ENCODE measurements around the gene ATF7. TPM values are rescaled to one million over a fixed set of nuclear protein-coding genes. Genes with fewer than 3 reads are reported as not detected.
A peak's percentile ranks its signal among the peaks of the same experiment; 100 is the strongest.

Gene ATF7
- total and polyA plus RNA-seq, 2 experiments from 2014 or later = 12.8 to 21.5 TPM

- Histone ChIP-seq H3K4me1 (ENCODE audit: insufficient read depth) (peaks cover 30% of the 10 kb centered on the region), H3K4me3 (peak overlapping the region; percentile 38), H3K27me3 (replicated peaks; ENCODE audit: insufficient read depth) (no peaks in the 10 kb centered on the region), H3K27ac (no peak overlapping the region), H3F3A (ENCODE audit: insufficient read depth) (peaks cover 20% of the 10 kb centered on the region), H3K9me3 (ENCODE audit: low read depth) (no peaks in the 10 kb centered on the region), H4K20me1 (ENCODE audit: insufficient read depth) (no peaks in the 10 kb centered on the region), H3K9me2 (ENCODE audit: insufficient read depth) (no peaks in the 10 kb centered on the region), H3K4me2 (ENCODE audit: unreplicated experiment) (peak overlapping the region; percentile 39), H3K79me2 (ENCODE audit: insufficient read depth) (peaks cover 56% of the 10 kb centered on the region), H3K9ac (peak overlapping the region; percentile 11), H2AFZ (no peak overlapping the region), H3K36me3 (ENCODE audit: low read depth) (no peaks in the 10 kb centered on the region)
- in situ Hi-C loops (cut with MboI) = no loop called here
- DNase-seq = peak; percentile 75
- 29 to 34% methylated on average over 5 of the region's 5 CpGs for WGBS, 2 experiments (ENCODE audit: low coverage in 1 of 2, low lambda C conversion rate in 2 of 2, missing lambda C conversion rate in 2 of 2)
- no peak for TF ChIP-seq EZH2phosphoT487 (IDR thresholded peaks at IDR 0.05; ENCODE audit: insufficient read depth, low read depth)
- TF ChIP-seq EZH2 (IDR thresholded peaks at IDR 0.05; ENCODE audit: insufficient read depth, poor library complexity, severe bottlenecking) = no peak
Observed at GRCh38 chr12:53495903-53496751, 130.1 kb downstream of the ATF7 start.

- no peak for DNase-seq
- Histone ChIP-seq H3K9me2 (ENCODE audit: insufficient read depth) (no peaks in the 10 kb centered on the region), H3K9ac (peak overlapping the region; percentile 79), H3F3A (ENCODE audit: insufficient read depth) (peaks cover 12% of the 10 kb centered on the region; the same call in 1 of the 2 replicates), H3K79me2 (ENCODE audit: insufficient read depth) (peaks cover 67% of the 10 kb centered on the region), H4K20me1 (ENCODE audit: insufficient read depth) (no peaks in the 10 kb centered on the region), H3K4me3 (peak overlapping the region; percentile 72), H3K4me2 (ENCODE audit: unreplicated experiment) (peak overlapping the region; percentile 86), H3K4me1 (ENCODE audit: insufficient read depth) (peaks cover 23% of the 10 kb centered on the region), H3K9me3 (ENCODE audit: low read depth) (no peaks in the 10 kb centered on the region), H3K36me3 (ENCODE audit: low read depth) (no peaks in the 10 kb centered on the region), H3K27ac (peak overlapping the region; percentile 64; the same call in 1 of the 2 replicates), H3K27me3 (replicated peaks; ENCODE audit: insufficient read depth) (no peaks in the 10 kb centered on the region), H2AFZ (peak overlapping the region; percentile 83)
- in situ Hi-C loops (cut with MboI) = no loop called here
- 33 to 36% methylated on average over 11 of the region's 11 CpGs for WGBS, 2 experiments (ENCODE audit: low coverage in 1 of 2, low lambda C conversion rate in 2 of 2, missing lambda C conversion rate in 2 of 2)
- TF ChIP-seq EZH2phosphoT487 (IDR thresholded peaks at IDR 0.05; ENCODE audit: insufficient read depth, low read depth) (no peak), EZH2 (IDR thresholded peaks at IDR 0.05; ENCODE audit: insufficient read depth, poor library complexity, severe bottlenecking) (no peak)
Observed at GRCh38 chr12:53493610-53494391, 132.4 kb downstream of the ATF7 start.

- peak overlapping the region; percentile 83 for H2AFZ ChIP-seq
- no peaks in the 10 kb centered on the region for H3K27me3 ChIP-seq (replicated peaks; ENCODE audit: insufficient read depth)
- peaks cover 12% of the 10 kb centered on the region; the same call in 1 of the 2 replicates for H3F3A ChIP-seq (ENCODE audit: insufficient read depth)
- H3K36me3 ChIP-seq (ENCODE audit: low read depth) = no peaks in the 10 kb centered on the region
- 5% methylated on average over 30 to 37 of the region's 52 CpGs for WGBS, 2 experiments (ENCODE audit: low coverage in 1 of 2, low lambda C conversion rate in 2 of 2, missing lambda C conversion rate in 2 of 2)
- in situ Hi-C loops (cut with MboI) = no loop called here
- peak overlapping the region; percentile 64 for H3K27ac ChIP-seq
- peaks cover 66% of the 10 kb centered on the region for H3K79me2 ChIP-seq (ENCODE audit: insufficient read depth)
- no peaks in the 10 kb centered on the region for H3K9me3 ChIP-seq (ENCODE audit: low read depth)
- no peaks in the 10 kb centered on the region for H3K9me2 ChIP-seq (ENCODE audit: insufficient read depth)
- DNase-seq = peak; percentile 96
- H3K4me3 ChIP-seq = peak overlapping the region; percentile 72
- H3K9ac ChIP-seq = peak overlapping the region; percentile 79
- TF ChIP-seq EZH2 (IDR thresholded peaks at IDR 0.05; ENCODE audit: insufficient read depth, poor library complexity, severe bottlenecking) = no peak
- no peak for TF ChIP-seq EZH2phosphoT487 (IDR thresholded peaks at IDR 0.05; ENCODE audit: insufficient read depth, low read depth)
- H4K20me1 ChIP-seq (ENCODE audit: insufficient read depth) = no peaks in the 10 kb centered on the region
- peak overlapping the region; percentile 86 for H3K4me2 ChIP-seq (ENCODE audit: unreplicated experiment)
- H3K4me1 ChIP-seq (ENCODE audit: insufficient read depth) = peaks cover 23% of the 10 kb centered on the region
Observed at GRCh38 chr12:53492830-53493609, 133.2 kb downstream of the ATF7 start.

GRCh38 chr12:53492188-53492587 lies 134.0 kb downstream of the ATF7 start:
- H3K27ac ChIP-seq = peak overlapping the region; percentile 64
- H3K4me3 ChIP-seq = peak overlapping the region; percentile 72
- WGBS, 2 experiments (ENCODE audit: low coverage in 1 of 2, low lambda C conversion rate in 2 of 2, missing lambda C conversion rate in 2 of 2) = 62 to 70% methylated on average over 20 of the region's 20 CpGs
- TF ChIP-seq EZH2 (IDR thresholded peaks at IDR 0.05; ENCODE audit: insufficient read depth, poor library complexity, severe bottlenecking) (no peak), EZH2phosphoT487 (IDR thresholded peaks at IDR 0.05; ENCODE audit: insufficient read depth, low read depth) (no peak)
- H3K27me3 ChIP-seq (replicated peaks; ENCODE audit: insufficient read depth) = no peaks in the 10 kb centered on the region
- DNase-seq = no peak
- peaks cover 12% of the 10 kb centered on the region; the same call in 1 of the 2 replicates for H3F3A ChIP-seq (ENCODE audit: insufficient read depth)
- peak overlapping the region; percentile 83; the same call in 1 of the 2 replicates for H2AFZ ChIP-seq
- H3K36me3 ChIP-seq (ENCODE audit: low read depth) = no peaks in the 10 kb centered on the region
- peaks cover 23% of the 10 kb centered on the region for H3K4me1 ChIP-seq (ENCODE audit: insufficient read depth)
- no peaks in the 10 kb centered on the region for H3K9me2 ChIP-seq (ENCODE audit: insufficient read depth)
- peak overlapping the region; percentile 79 for H3K9ac ChIP-seq
- in situ Hi-C loops (cut with MboI) = no loop called here
- H3K79me2 ChIP-seq (ENCODE audit: insufficient read depth) = peaks cover 64% of the 10 kb centered on the region
- H3K9me3 ChIP-seq (ENCODE audit: low read depth) = no peaks in the 10 kb centered on the region
- H3K4me2 ChIP-seq (ENCODE audit: unreplicated experiment) = peak overlapping the region; percentile 86
- no peaks in the 10 kb centered on the region for H4K20me1 ChIP-seq (ENCODE audit: insufficient read depth)

Measured in GM23248 (cell line).